SHP77 treated with DMSO at 0.1 percent for 48 hours (cell line): Measurements from ENCODE around the gene CTSS.

Source experiments
- DNase-seq: peaks from one replicate; lab custom pipeline; 2025; lab: John Stamatoyannopoulos, UW

CTSS gene

DNA sequence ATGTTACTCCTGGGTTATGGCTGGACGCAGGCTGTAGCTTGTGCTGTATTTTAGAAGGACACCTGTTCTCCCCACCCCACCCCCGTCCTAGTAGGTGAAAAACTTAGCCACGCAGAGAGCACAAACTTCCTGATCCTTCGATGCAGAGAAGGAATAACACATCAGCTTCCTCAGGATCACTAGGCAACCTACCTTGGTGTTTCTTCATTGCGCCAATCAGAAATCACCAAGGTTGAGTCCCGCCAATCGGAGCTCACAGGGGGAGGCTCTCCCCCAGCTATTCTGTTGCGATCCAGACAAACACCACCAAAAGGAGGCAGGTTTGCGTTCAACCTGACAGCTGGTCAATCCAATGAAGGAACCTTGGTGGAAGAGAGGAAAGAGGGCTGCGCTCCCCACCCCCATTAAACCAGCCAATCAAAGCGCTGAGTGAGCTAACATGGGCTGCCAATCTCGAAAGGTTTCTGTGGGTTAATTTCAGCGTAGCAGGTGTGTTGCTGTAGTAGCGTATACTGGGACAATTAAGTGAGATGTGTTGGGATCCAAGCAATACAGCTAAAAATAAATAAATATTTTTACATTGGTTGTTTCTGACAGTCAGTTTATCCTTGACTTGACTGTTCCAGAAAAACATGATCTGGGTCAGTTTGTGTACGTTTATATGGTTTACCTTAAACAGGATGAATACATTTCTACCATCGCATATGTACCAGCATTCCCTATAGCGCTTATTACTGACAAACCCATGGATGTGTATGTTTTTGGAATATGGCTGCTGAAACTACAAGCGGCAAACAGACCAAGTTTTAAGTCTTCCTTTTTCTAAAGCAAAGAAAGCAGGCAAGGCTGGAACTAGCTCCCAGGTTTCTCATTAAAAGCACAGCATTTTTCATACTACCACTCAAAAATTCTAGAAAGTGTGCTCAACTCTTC, 68.3 kb downstream of the CTSS start, which contains the start of gene GOLPH3L:
GOLPH3L (minus strand) TSS at position 160 of the 933 bp plus-strand sequence. CDS start 2,316 bp downstream, outside the sequence.
- DNase-seq: peak; percentile 100

DNA sequence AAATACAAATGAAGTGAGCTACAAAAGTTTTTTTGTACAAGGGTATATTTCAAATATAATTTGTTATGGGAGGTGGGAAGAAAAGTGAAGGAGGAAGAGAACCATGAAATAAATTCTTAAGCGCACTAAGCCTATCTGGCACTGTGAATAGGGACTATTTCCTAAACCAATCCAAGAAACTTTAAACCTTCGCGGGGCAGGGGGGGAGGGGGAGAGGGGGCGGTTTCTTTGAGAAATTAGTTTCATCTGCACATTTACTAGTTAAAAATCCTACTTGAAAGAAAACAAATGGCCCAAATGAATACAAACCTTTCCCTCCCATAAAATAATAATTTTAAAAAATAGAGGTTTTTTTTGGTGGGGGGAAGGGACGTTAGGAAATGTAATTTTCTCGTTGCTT, 69.0 kb downstream of the CTSS start:
- no peak for DNase-seq

DNA sequence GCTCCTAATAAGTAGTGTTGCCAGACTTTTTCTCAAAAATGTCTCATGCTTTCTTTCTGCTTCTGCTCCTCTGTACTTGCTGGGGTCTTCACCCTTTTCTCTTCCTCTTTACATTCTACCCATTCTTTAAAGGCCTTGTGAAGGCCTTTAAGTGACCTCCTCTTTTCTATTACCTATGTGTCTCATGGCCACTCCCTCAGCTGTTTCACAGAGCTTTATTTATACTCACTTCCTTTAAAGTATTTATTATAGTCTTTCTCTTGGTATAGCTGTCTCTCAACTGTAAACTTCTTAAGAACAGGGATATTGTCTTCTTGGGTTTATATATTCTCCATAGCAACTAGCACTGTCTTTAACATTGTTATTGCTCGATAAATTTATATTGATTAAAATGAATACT, 69.4 kb downstream of the CTSS start:
- DNase-seq: no peak

DNA sequence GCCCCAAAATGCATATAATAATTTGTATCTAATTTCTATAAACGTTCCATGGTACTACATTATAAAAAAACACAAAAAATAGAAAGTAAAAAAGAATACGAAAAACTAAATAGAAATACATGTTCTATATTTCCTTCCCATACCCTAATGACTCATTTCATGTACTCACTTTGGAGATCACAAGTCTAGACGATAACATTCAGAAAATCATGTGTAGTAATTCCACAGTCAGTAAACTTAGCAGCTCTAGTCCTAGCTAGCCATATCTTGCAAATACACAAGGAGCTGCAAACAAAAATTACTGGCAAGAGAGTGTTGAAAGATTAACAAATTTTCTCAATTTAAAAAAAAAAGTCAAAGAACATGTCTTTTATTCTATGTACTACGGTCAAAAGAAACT, 70.0 kb downstream of the CTSS start:
- DNase-seq: no peak

DNA sequence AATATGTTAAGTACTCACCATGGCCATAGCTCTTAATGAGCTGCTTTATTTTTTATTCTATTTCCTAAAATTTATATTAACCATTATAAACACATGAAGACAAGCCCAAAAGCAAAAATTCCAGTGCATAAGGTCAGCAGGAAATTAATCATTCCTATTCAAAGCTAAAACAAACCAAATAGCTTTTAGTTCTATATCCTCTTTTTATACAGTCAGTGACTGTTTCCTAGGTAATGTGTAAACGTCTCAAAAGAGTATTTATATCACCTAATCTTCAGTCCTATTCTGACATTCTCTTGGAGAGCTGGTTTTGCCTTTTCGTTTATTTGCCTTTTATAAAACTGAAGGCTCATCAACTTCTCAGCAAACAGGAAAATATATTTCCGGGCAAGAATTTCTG, 72.9 kb downstream of the CTSS start:
- no peak for DNase-seq

- no peak for DNase-seq
These were observed 76.8 kb downstream of the CTSS start for GRCh38 chr1:150688763-150689162.

- no peak for DNase-seq
These were observed 79.3 kb downstream of the CTSS start for GRCh38 chr1:150686275-150686674.

GRCh38 chr1:150683914-150684313, 81.7 kb downstream of the CTSS start:
- no peak for DNase-seq
